ENCODE results near the gene LYPD1. TPM values are rescaled to one million over a fixed set of nuclear protein-coding genes. Genes with fewer than 3 reads are reported as not detected.
"Not testable (repeated sequence)": the region's sequence is repeated elsewhere in the genome, so short reads cannot be mapped to it uniquely, and the experiment has no call there.

The LYPD1 gene
- total and polyA plus RNA-seq, 2 of the 4 experiments (the other 2 are of a cell fraction): 66.1 to 87.6 TPM

GRCh38 chr2:132698347-132698746 is 28.3 kb upstream of the LYPD1 start:
- H3K27ac ChIP-seq (ENCODE audit: insufficient read depth, low read length); DNase-seq; H4K5ac ChIP-seq (ENCODE audit: low read depth, low read length); H3K14ac ChIP-seq (replicated peaks; ENCODE audit: low read depth, low read length); H3K27me3 ChIP-seq (ENCODE audit: control insufficient read depth, insufficient read depth, low read length); in situ Hi-C loops (cut with MboI; ENCODE audit: low sequenced_read_pairs); H2BK5ac ChIP-seq (ENCODE audit: low read depth, low read length, poor library complexity, severe bottlenecking); dilution Hi-C loops (cut with HindIII; ENCODE audit: low sequenced_read_pairs, unreplicated experiment); H3K79me1 ChIP-seq (ENCODE audit: low read depth in 1 of 2, low read length in 2 of 2); H3K56ac ChIP-seq (ENCODE audit: extremely low read depth, insufficient read depth, low read length); H2AK5ac ChIP-seq (ENCODE audit: low read depth, low read length); H2AK9ac ChIP-seq (replicated peaks; ENCODE audit: low read depth, low read length, poor library complexity); H3K18ac ChIP-seq (ENCODE audit: low read depth, low read length); BruUV-seq (replicated peaks); H2BK120ac ChIP-seq (ENCODE audit: low read depth, low read length); H3K9me1 ChIP-seq (ENCODE audit: insufficient read depth, low read length); POLR2A ChIA-PET (ENCODE audit: unreplicated experiment); H3K36me3 ChIP-seq (ENCODE audit: control insufficient read depth, insufficient read depth, low read length); H3K4ac ChIP-seq (ENCODE audit: low read depth, low read length); H3K23ac ChIP-seq (ENCODE audit: low read depth, low read length); ATAC-seq (ENCODE audit: low read depth); H3K9me3 ChIP-seq (ENCODE audit: control insufficient read depth, insufficient read depth, low read length); intact Hi-C loops (cut with micrococcal nuclease); H2BK15ac ChIP-seq (ENCODE audit: low read depth, low read length); H3K9ac ChIP-seq (ENCODE audit: low read depth, low read length); H4K8ac ChIP-seq (ENCODE audit: low read depth in 2 of 2, low read length in 2 of 2); H2BK20ac ChIP-seq (ENCODE audit: low read depth, low read length); H2AFZ ChIP-seq (replicated peaks; ENCODE audit: low read length, poor library complexity); H4K91ac ChIP-seq (ENCODE audit: insufficient read depth, low read depth, low read length); H3K4me3 ChIP-seq (ENCODE audit: insufficient read depth, low read depth, low read length); H4K20me1 ChIP-seq (ENCODE audit: insufficient read depth, low read length); H3K4me2 ChIP-seq (ENCODE audit: low read depth, low read length); H3K4me1 ChIP-seq (ENCODE audit: control insufficient read depth, insufficient read depth, low read length): not testable (repeated sequence)
- WGBS, 2 experiments (ENCODE audit: extremely low coverage in 2 of 2, insufficient read length in 1 of 2): 57% methylated on average over 1 of the region's 3 CpGs; no CpG with 5 or more reads in 1 of the 2 experiments
- CTCF ChIA-PET: interaction anchor here (1.0 kb wide), 1 partner anchor 13 kb away, joined by 9 read pairs; no protein-coding TSS in a partner anchor

Measured in IMR-90 (cell line).